ENCODE measurements around the gene BBOX1.

The BBOX1 gene

GRCh38 chr11:27148506-27148905 lies 107.9 kb downstream of the BBOX1 start:
- no peak overlapping the region for H3K27ac ChIP-seq (ENCODE audit: insufficient read depth, low read depth, low read length, poor library complexity, severe bottlenecking)
- no peak overlapping the region for H3K4me3 ChIP-seq (ENCODE audit: insufficient read depth, low read depth, low read length)
- H3K4me1 ChIP-seq (ENCODE audit: control insufficient read depth, insufficient read depth, low read length): no peaks in the 10 kb centered on the region
- H3K9me3 ChIP-seq (ENCODE audit: control insufficient read depth, low read length): no peaks in the 10 kb centered on the region
- no peaks in the 10 kb centered on the region for H3K27me3 ChIP-seq (ENCODE audit: control insufficient read depth, insufficient read depth, low read length, poor library complexity, severe bottlenecking)
- H3K36me3 ChIP-seq (ENCODE audit: control insufficient read depth, insufficient read depth, low read length): no peaks in the 10 kb centered on the region

- Histone ChIP-seq H3K4me1 (ENCODE audit: control insufficient read depth, insufficient read depth, low read length) (no peaks in the 10 kb centered on the region), H3K4me3 (ENCODE audit: insufficient read depth, low read depth, low read length) (no peak overlapping the region), H3K27ac (ENCODE audit: insufficient read depth, low read depth, low read length, poor library complexity, severe bottlenecking) (no peak overlapping the region), H3K27me3 (ENCODE audit: control insufficient read depth, insufficient read depth, low read length, poor library complexity, severe bottlenecking) (no peaks in the 10 kb centered on the region), H3K9me3 (ENCODE audit: control insufficient read depth, low read length) (no peaks in the 10 kb centered on the region), H3K36me3 (ENCODE audit: control insufficient read depth, insufficient read depth, low read length) (no peaks in the 10 kb centered on the region)
- WGBS, 2 experiments: 90 to 91% methylated on average over 2 of the region's 2 CpGs
Measured at GRCh38 chr11:27150098-27150497, 109.5 kb downstream of the BBOX1 start.

GRCh38 chr11:27153136-27153535 lies 112.5 kb downstream of the BBOX1 start:
- H3K27ac ChIP-seq (ENCODE audit: insufficient read depth, low read depth, low read length, poor library complexity, severe bottlenecking): no peak overlapping the region
- H3K9me3 ChIP-seq (ENCODE audit: control insufficient read depth, low read length): no peaks in the 10 kb centered on the region
- WGBS, 2 experiments: 88 to 100% methylated on average over 1 of the region's 1 CpG
- H3K27me3 ChIP-seq (ENCODE audit: control insufficient read depth, insufficient read depth, low read length, poor library complexity, severe bottlenecking): no peaks in the 10 kb centered on the region
- no peaks in the 10 kb centered on the region for H3K36me3 ChIP-seq (ENCODE audit: control insufficient read depth, insufficient read depth, low read length)
- H3K4me3 ChIP-seq (ENCODE audit: insufficient read depth, low read depth, low read length): no peak overlapping the region
- no peaks in the 10 kb centered on the region for H3K4me1 ChIP-seq (ENCODE audit: control insufficient read depth, insufficient read depth, low read length)

GRCh38 chr11:27158456-27159334 lies 118.1 kb downstream of the BBOX1 start:
- no peaks in the 10 kb centered on the region for H3K27me3 ChIP-seq (ENCODE audit: control insufficient read depth, insufficient read depth, low read length, poor library complexity, severe bottlenecking)
- WGBS, 2 experiments: 58 to 61% methylated on average over 9 to 10 of the region's 10 CpGs
- no peaks in the 10 kb centered on the region for H3K9me3 ChIP-seq (ENCODE audit: control insufficient read depth, low read length)
- no peaks in the 10 kb centered on the region for H3K36me3 ChIP-seq (ENCODE audit: control insufficient read depth, insufficient read depth, low read length)
- H3K27ac ChIP-seq (ENCODE audit: insufficient read depth, low read depth, low read length, poor library complexity, severe bottlenecking): no peak overlapping the region
- H3K4me1 ChIP-seq (ENCODE audit: control insufficient read depth, insufficient read depth, low read length): no peaks in the 10 kb centered on the region
- H3K4me3 ChIP-seq (ENCODE audit: insufficient read depth, low read depth, low read length): no peak overlapping the region

GRCh38 chr11:27159335-27159679 lies 118.7 kb downstream of the BBOX1 start:
- WGBS, 2 experiments: 63 to 69% methylated on average over 2 of the region's 2 CpGs
- Histone ChIP-seq H3K9me3 (ENCODE audit: control insufficient read depth, low read length) (no peaks in the 10 kb centered on the region), H3K27me3 (ENCODE audit: control insufficient read depth, insufficient read depth, low read length, poor library complexity, severe bottlenecking) (no peaks in the 10 kb centered on the region), H3K27ac (ENCODE audit: insufficient read depth, low read depth, low read length, poor library complexity, severe bottlenecking) (no peak overlapping the region), H3K4me3 (ENCODE audit: insufficient read depth, low read depth, low read length) (no peak overlapping the region), H3K4me1 (ENCODE audit: control insufficient read depth, insufficient read depth, low read length) (no peaks in the 10 kb centered on the region), H3K36me3 (ENCODE audit: control insufficient read depth, insufficient read depth, low read length) (no peaks in the 10 kb centered on the region)

GRCh38 chr11:27161071-27161470 lies 120.5 kb downstream of the BBOX1 start:
- Histone ChIP-seq H3K9me3 (ENCODE audit: control insufficient read depth, low read length) (no peaks in the 10 kb centered on the region), H3K27ac (ENCODE audit: insufficient read depth, low read depth, low read length, poor library complexity, severe bottlenecking) (no peak overlapping the region), H3K27me3 (ENCODE audit: control insufficient read depth, insufficient read depth, low read length, poor library complexity, severe bottlenecking) (no peaks in the 10 kb centered on the region), H3K4me1 (ENCODE audit: control insufficient read depth, insufficient read depth, low read length) (no peaks in the 10 kb centered on the region), H3K4me3 (ENCODE audit: insufficient read depth, low read depth, low read length) (no peak overlapping the region), H3K36me3 (ENCODE audit: control insufficient read depth, insufficient read depth, low read length) (no peaks in the 10 kb centered on the region)
- WGBS, 2 experiments: 87 to 92% methylated on average over 2 of the region's 2 CpGs

- no peak overlapping the region for H3K27ac ChIP-seq (ENCODE audit: insufficient read depth, low read depth, low read length, poor library complexity, severe bottlenecking)
- H3K27me3 ChIP-seq (ENCODE audit: control insufficient read depth, insufficient read depth, low read length, poor library complexity, severe bottlenecking): no peaks in the 10 kb centered on the region
- no peaks in the 10 kb centered on the region for H3K9me3 ChIP-seq (ENCODE audit: control insufficient read depth, low read length)
- H3K4me3 ChIP-seq (ENCODE audit: insufficient read depth, low read depth, low read length): no peak overlapping the region
- WGBS, 2 experiments: 91 to 92% methylated on average over 1 of the region's 1 CpG
- no peaks in the 10 kb centered on the region for H3K36me3 ChIP-seq (ENCODE audit: control insufficient read depth, insufficient read depth, low read length)
- no peaks in the 10 kb centered on the region for H3K4me1 ChIP-seq (ENCODE audit: control insufficient read depth, insufficient read depth, low read length)
Measured at GRCh38 chr11:27162237-27162636, 121.6 kb downstream of the BBOX1 start.

GRCh38 chr11:27166130-27166529 lies 125.5 kb downstream of the BBOX1 start:
- Histone ChIP-seq H3K9me3 (ENCODE audit: control insufficient read depth, low read length) (no peaks in the 10 kb centered on the region), H3K36me3 (ENCODE audit: control insufficient read depth, insufficient read depth, low read length) (no peaks in the 10 kb centered on the region), H3K4me1 (ENCODE audit: control insufficient read depth, insufficient read depth, low read length) (no peaks in the 10 kb centered on the region), H3K4me3 (ENCODE audit: insufficient read depth, low read depth, low read length) (no peak overlapping the region), H3K27ac (ENCODE audit: insufficient read depth, low read depth, low read length, poor library complexity, severe bottlenecking) (no peak overlapping the region), H3K27me3 (ENCODE audit: control insufficient read depth, insufficient read depth, low read length, poor library complexity, severe bottlenecking) (no peaks in the 10 kb centered on the region)
- WGBS, 2 experiments: 38 to 65% methylated on average over 1 to 2 of the region's 2 CpGs

GRCh38 chr11:27171376-27171958 lies 130.9 kb downstream of the BBOX1 start:
- no peaks in the 10 kb centered on the region for H3K4me1 ChIP-seq (ENCODE audit: control insufficient read depth, insufficient read depth, low read length)
- 90 to 95% methylated on average over 4 of the region's 4 CpGs for WGBS, 2 experiments
- no peaks in the 10 kb centered on the region for H3K36me3 ChIP-seq (ENCODE audit: control insufficient read depth, insufficient read depth, low read length)
- H3K27ac ChIP-seq (ENCODE audit: insufficient read depth, low read depth, low read length, poor library complexity, severe bottlenecking): no peak overlapping the region
- no peaks in the 10 kb centered on the region for H3K27me3 ChIP-seq (ENCODE audit: control insufficient read depth, insufficient read depth, low read length, poor library complexity, severe bottlenecking)
- H3K4me3 ChIP-seq (ENCODE audit: insufficient read depth, low read depth, low read length): no peak overlapping the region
- no peaks in the 10 kb centered on the region for H3K9me3 ChIP-seq (ENCODE audit: control insufficient read depth, low read length)

- Histone ChIP-seq H3K27ac (ENCODE audit: insufficient read depth, low read depth, low read length, poor library complexity, severe bottlenecking) (no peak overlapping the region), H3K4me1 (ENCODE audit: control insufficient read depth, insufficient read depth, low read length) (no peaks in the 10 kb centered on the region)
Measured at GRCh38 chr11:27173545-27173944, 132.9 kb downstream of the BBOX1 start.

More at GRCh38 chr11:27173545-27173944, 132.9 kb downstream of the BBOX1 start:
- no peaks in the 10 kb centered on the region for H3K9me3 ChIP-seq (ENCODE audit: control insufficient read depth, low read length)
- H3K36me3 ChIP-seq (ENCODE audit: control insufficient read depth, insufficient read depth, low read length): no peaks in the 10 kb centered on the region
- H3K4me3 ChIP-seq (ENCODE audit: insufficient read depth, low read depth, low read length): no peak overlapping the region
- 90% methylated on average over 1 of the region's 1 CpG; no CpG with 5 or more reads in 1 of the 2 experiments for WGBS, 2 experiments
- H3K27me3 ChIP-seq (ENCODE audit: control insufficient read depth, insufficient read depth, low read length, poor library complexity, severe bottlenecking): no peaks in the 10 kb centered on the region

Measured in ectodermal cell (in vitro differentiated cells).